ENCODE measurements around the gene MAPK8IP3.
A peak's percentile ranks its signal among the peaks of the same experiment; 100 is the strongest.
"Not testable (repeated sequence)": the region's sequence is repeated elsewhere in the genome, so short reads cannot be mapped to it uniquely, and the experiment has no call there.

Gene MAPK8IP3

DNA sequence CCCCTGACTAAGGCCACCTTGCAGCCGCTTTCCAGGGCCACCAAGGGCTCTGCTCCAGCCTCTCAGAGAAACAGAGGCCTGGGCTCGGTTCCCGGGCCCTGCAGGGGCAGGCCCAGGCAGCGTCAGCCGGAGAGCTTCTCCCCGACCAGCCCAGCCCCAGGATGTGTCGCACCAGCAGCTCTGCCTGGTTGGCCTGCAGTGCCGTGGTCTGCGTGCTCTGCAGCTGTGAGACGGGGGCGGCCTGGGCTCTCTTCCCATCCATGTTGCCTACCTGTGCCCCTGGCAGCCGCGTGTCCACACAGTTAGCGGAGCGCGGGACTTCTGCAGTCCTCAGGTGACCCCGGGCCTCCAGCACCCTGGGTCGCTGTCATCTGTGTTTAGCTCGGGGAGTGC, 82.7 kb downstream of the MAPK8IP3 start:
- DNase-seq = peak; percentile 41

DNA sequence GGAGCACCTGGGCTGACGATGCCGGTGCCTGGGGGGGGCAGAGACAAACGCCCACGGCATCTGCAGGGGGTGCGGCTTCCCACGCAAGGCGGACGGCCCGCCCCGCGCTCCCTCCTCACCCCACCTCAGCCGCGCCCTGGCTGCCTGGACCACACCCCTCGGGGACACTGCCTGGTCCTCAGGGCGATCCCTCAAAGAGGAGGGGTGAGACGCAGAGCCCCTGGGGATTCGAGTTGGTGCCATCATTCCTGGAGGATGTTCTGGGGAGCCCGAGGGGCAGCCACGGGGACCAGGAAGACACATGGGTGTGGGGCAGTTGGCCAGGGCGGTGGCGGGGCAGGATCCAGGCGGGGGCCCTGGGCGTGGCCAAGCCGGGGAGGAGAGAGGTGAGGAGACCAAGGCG, 83.6 kb downstream of the MAPK8IP3 start:
- no peak for DNase-seq

DNA sequence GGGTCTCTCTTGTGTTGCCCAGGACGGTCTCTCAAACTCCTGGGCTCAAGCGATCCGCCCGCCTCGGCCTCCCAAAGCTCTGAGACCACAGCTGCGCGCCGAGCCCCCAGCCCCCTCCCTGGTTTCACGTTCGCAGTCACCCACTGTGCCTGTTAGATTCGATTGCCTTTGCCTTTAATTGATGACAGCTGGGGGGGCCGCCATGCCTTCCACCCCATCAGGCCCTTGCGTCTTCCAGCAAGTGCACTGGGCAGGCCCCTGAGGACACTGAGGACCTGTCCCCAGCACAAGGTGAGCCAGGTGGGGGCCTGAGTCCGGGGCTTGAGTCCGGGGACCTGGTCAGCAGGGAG, 84.2 kb downstream of the MAPK8IP3 start:
- no peak for DNase-seq

DNA sequence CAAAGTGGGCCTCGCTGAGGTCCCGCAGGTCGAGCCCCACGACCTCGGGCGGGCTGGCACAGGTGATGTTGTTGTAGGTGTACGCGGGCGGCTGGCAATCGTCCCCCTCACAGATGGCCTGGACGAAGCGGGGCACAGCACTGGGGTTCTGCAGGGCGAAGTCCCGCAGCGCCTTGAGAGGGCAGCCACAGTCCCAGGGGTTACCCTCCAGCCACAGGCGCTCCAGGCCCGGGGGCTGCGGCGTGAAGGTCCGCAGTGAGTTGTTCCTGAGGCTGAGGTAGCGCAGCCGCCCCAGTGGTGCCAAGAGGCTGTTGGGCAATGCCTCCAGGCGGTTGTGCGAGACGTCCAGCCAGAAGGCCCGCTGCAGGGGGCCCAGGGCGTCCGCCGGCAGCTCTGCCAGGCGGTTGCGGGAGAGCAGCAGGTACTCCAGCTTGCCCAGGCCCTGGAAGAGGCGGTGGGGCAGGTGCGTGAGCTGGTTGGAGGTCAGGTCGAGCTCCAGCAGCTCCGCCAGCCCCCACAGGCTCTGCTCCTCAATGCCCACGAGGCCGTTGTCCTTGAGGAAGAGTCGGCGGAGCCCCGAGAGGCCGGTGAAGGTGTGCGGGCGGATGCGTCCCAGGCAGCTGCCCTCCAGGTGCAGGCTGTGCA, 84.7 kb downstream of the MAPK8IP3 start:
- no peak for DNase-seq

DNA sequence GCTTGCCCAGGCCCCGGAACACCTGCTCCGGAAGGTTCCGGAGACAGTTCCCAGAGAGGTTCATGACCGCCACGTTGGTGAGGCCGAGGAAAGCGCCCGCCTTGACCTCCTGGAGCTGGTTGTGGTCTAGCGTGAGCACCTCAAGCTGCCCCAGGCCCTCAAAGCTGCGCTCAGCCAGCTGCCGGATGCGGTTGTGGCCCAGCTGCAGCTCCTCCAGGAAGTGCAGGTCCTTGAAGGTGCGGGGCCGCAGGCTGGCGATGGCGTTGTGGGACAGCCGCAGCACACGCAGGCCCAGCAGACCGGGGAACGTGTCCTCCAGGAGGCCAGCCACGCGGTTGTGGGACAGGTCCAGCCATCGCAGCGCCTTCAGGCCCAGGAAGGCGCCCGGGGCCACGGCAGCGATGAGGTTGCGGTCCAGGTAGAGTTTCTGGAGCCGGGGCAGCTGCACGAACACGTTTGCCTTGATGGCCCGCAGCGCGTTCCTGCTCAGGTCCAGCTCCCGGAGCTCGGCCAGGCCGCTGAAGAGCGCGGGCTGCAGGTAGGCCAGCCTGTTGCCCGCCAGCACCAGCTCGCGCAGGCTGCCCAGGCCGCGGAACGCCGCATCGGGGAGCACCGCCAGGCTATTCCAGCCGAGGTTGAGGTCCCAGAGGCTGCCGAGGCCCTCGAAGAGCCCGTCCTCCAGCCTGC, 85.4 kb downstream of the MAPK8IP3 start:
- DNase-seq = no peak

DNA sequence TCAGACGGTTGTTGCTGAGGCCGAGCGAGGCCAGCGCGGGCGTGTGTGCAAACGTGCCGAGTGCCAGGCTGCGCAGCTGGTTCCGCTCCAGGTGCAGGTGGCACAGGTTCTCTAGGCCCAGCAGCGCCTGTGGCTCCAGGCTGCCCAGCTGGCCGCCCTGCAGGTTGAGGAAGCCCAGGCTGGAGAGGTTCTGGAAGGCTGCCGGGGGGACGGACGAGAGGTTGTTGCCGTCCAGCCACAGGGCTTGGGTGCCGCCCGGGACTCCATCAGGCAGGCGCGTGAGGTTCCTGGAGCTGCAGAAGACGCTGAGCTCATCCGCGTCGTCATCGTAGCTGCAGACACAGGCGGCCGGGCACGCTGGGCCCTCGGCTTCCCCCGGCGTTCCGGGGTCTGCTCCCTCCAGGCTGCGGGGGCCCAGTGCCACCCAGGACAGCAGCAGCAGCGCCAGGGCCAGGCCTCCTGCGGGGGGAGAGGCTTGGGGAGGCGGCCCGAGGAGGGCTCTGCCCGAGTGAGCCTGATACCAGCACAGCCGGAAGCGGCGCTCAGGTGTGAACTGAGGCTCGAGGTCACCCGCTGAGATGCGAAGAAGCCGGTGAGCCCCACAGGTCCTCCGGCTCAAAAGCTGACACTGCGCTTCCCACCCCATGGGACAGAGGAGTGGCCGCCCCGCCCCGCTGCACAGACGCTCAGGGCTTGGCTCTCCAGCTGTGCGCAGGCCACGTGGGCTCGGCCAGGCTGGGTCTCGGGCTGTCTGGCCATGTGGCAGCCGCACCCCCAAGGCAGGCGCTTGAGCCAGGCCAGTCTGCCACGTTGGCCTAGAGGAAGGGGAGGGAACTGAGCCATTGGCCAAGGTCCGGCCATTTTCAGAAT, 86.2 kb downstream of the MAPK8IP3 start:
- no peak for DNase-seq

DNA sequence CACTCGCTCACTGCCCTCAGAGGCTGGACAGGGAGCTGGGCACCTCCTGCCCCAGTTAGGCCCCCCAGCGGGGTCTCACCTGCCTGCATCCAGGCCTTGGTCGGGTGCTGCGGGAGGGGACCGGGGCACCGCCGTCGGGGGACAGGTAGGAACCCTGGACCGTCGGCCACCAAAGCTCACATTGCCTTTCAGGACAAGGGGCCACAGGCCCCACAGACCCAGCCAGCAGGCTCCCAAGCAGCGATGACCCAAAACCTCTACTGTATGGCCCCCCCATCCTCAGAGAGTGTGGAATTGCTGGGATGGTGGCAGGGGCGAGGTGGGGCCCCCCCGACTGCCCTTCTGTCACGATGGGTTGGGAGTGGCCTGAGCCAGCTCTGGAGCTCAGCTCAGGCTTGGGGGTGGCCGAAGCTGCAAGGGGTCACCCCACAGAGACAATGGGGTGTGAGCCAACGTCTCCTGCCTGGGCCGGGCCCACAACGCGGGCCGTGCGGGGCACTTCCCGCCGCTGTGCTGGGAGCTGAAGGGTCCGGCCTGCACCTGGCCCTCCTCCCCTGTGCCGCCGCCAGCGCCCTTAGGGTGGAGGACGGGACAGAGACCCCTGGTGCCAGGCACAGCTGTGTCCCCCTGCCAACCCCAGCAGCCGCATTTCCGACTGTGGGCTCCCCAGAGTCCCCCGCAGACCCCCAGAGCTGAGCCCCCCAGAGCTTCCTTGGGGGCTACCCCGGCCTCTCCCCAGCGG, 87.0 kb downstream of the MAPK8IP3 start:
- DNase-seq = no peak

DNA sequence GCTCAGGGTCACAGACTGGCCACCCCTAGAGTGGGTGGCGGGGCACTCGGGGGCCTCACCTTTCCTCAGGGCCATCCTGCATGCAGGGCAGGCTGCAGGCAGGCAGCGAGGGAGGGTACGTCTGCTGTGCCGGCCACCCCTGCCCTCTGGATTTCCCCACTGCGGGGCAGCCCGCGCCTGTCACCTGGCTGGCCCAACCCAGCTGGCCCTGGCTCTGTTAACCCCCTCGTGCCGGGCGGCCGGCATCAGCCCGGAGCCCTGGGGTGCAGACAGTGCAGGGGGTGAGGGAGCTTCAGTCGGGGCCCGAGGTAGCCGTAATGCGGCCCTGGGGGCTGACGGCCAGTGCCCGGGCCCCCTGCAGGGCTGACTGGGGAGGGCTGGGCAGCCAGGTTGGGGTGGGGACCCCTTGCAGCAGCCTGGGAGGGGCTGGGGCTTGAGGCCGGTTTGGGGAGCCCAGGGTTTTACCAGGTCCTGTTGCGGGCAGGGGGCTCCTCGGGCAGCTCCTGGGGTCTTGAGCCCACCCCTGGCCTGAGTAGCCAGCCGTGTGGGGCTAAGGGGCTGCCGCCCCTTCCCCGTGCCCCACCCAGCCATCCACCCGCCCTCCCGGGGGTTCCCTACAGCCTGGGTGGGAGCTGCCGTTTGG, 87.7 kb downstream of the MAPK8IP3 start, which contains the start of gene IGFALS:
TSS of gene IGFALS (minus strand) at position 128 of the 643 bp plus-strand sequence. CDS start at position 75, 53 bp downstream.
- no peak for DNase-seq

DNA sequence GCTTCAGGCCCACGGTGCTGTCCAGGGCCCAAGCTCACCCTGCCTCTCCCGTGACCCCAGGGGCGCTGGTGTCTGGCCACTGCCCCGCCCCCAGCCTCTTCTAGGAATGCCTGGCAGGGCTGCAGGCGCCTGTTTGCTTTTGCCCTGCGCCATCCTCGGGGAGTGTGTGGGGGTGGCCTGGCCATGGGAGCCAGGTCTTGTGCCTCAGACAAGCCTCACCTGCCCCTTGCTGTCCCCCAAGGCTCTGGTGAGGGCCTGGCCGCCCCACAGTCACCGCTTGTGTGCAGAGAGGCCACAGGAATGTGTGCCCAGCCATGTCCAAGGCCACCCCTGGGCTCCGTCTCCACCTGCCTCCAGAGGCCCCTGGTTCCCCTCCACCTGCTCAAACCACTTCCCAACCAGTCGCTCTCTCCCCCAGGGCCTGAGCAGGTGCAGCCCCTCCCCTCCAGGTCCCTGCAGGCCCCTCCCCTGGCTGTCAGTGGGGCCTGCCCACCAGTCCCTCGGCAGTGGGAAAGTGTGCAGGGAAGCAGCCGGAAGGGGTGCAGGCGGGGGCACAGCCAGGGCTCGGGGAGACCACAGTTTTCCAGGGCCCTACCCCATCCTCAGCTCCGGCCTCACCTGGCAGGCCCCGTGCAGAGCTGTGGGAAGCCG, 88.4 kb downstream of the MAPK8IP3 start:
- no peak for DNase-seq

DNA sequence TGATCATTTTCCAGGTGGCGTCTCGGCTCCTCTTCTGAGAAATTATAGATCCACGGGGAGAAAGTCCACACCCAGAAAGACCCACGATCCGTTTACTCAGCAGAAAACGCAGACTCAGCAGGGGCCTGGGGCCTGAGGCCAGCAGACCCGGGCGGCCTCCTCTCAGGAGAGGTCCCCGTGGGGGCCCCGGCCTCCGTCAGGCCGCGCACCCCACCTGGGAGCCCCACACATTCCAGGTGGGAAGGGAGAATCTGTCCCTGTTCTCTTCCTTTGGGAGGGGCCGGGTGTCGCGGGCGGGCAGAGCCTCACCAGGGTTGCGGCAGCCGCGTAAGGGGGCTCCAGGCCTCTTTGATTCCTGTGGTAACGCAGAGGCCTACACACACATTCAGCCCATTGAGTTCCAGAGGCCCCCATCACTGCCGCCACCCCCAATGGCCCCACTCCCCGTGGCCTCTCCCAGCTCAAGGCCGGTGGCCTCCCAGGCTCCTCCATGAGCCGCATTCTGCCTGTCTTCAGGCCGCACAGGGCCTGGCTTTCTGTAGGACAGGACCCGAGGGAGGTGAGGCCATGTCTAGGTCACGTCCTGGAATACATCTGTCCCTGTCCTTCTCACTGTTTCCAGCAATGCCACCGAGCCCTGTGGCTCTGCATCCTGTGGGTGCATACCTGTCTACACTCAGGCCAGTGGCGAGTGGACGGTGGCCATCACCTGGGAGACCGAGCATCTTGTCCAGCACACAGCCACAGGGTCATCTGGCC, 89.1 kb downstream of the MAPK8IP3 start:
- DNase-seq = no peak

DNA sequence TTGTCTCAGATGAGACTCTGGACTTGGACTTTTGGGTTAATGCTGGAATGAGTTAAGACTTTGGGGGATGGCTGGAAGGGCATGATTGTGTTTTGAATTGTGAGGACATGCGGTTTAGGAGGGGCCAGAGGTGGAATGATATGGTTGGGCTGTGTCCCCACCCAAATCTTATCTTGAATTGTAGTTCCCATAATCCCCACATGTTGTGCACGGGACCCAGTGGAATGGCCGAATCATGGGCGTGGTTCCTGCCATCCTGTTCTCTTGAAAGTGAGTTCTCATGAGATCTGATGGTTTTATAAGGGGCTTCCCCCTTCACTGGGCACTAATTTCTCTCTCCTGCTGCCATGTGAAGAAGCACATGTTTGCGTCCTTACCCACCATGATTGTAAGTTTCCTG, 93.3 kb downstream of the MAPK8IP3 start:
- not testable (repeated sequence) for DNase-seq

DNA sequence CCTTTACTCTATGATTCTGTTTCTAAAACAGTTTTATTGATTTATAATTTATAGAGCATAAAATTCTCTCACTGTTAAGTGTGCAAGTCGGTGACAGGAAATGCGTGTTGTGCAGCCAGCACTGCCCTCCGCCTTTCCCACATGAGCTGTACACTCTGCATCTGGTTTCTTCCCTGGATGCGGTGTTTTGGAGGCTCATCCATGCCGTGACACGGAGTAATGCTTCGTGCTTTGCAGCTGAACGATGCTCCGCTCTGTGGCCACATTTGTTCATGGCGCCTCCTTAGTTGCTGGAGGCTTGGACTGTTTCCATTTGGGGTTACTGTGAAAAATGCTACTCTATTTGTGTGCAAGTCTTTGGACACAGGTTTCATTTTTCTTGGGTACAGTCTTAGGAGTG, 94.7 kb downstream of the MAPK8IP3 start:
- no peak for DNase-seq

DNA sequence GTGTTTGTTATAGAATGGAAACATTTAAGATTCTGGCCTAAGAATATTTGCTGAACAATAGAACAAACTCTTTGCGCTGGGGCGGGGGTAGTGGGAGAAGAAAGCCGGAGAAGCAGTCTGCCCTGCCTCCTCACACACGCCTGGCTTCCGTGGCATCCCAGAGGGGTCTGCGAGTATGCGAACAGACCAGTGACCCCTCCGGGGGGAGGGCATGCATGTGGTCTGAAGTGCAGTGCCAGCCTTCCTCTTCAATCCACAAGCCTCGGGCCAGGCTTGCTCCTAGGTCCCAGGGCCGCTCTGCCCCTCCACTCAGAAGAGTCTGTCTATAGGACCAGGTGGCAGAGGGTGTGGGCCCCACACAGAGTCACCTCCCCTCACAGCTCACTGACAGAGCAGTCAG, 101.6 kb downstream of the MAPK8IP3 start:
- DNase-seq = no peak

DNA sequence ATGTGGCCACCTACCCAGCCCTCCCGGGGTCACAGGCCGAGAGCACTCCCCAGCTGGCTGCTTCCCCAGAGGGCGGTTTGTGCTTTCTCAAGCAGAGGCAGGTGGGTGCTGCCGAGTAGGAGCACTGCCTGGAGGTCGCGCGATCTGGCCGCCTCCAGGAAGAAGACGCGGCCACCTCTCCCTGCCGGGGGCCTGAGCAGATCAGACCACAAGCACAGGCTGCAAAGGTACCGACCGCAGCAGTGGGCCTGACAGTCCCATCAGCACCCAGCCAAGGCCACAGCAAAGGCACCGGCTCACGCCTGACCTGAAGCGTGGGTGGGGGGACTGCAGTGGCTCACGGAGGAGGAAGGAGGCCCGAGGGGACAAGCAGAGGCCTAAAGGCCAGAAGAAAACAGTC, 102.7 kb downstream of the MAPK8IP3 start:
- no peak for DNase-seq

DNA sequence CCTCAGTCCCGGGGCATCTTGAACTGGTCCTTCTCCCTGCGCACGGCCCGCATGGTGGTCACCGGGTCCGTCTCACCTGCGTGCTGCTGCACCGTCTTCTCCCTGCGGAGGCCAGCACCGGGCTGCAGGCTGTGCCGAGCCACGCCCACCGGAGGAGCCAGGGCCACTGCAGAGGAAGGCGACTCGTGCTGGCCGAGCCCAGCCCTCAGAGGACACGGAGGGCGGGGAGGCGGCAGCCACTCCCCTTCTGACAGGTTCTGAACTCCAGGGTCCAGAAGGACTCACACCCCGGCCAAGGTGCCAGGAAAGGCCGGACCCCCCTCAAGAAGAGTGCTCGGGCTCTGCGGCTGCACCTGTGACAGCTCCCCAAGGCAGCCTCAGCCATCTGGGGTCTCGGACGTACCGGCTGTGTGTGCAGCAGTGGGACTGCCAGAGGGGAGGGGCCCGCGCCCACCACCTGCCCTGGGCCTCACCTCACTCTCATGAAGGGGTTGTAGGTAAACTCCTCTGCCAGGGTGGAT, 103.3 kb downstream of the MAPK8IP3 start:
- no peak for DNase-seq

DNA sequence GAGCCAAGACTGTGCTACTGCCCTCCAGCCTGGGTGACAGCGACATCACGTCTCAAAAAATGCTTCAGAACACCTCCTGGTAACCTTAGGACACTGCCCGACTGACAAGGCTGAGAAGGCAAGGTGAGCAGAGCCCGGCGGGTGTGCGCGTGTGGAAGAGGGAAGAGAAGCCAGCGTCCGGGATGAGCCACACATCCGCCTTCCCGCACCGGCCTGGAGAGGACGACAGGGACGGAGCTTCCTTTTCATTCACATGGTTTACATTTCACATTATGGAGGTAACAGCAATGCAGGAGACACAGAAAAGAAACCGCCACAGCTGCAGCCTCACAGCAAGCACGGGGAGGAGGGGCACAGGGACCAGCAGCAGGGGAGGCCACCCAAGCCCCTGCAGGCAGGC, 104.1 kb downstream of the MAPK8IP3 start:
- no peak for DNase-seq

DNA sequence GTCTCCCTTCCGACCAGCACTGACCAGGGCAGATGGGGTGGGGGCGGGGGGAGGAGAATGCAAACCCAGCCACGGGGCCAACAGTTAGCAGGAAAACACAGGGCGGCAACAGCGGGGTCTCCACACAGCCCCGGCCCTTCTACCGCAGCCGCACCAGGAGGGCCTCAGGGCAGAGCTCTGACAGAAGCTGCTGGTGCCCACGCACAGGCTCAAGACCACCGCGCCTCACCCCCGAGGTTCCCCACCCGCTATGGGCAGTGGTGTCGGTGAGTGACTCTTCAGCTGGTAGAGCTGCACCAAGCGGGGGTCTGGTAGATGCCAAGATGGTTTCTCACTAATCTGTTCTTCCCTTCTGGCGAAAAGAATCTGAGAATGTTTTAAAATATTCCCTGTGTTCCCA, 104.5 kb downstream of the MAPK8IP3 start:
- DNase-seq = no peak

DNA sequence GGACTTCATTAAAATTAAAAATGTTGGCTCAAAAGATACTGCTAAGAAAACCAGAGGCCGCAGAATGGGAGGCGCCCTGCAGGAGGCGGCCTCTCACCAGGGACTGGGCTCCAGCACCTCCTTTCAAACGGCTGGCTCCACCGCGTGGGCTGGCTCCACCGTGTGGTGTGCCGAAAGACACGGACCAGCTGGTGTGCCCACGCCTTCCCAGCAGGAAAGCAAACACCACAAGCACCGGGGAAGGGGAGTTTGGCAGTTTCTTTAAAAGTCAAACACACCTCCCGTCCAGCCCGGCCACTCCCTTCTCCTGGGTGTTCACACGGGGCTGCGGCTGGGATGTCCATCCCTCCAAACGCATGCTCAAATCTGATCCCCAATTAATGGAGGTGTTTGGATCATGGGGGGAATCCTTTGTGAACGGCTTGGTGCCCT, 106.8 kb downstream of the MAPK8IP3 start:
- peak; percentile 61 for DNase-seq

DNA sequence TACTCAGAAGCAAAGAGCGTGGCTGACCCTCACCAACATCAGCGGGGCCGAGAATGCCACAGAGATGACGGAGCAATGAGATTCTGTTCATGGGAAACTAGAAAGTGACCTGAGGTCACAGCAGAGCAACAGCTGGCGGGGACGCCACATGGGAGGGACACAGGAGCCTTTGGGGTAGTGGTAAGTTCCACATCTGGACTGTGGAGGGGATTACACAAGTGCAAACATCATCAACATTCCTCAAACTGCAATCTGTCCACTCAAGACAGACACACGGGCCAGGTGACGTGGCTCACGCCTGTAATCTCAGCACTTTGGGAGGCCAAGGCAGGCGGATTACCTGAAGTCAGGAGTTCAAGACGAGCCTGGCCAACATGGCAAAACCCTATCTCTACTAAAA, 109.5 kb downstream of the MAPK8IP3 start:
- no peak for DNase-seq

DNA sequence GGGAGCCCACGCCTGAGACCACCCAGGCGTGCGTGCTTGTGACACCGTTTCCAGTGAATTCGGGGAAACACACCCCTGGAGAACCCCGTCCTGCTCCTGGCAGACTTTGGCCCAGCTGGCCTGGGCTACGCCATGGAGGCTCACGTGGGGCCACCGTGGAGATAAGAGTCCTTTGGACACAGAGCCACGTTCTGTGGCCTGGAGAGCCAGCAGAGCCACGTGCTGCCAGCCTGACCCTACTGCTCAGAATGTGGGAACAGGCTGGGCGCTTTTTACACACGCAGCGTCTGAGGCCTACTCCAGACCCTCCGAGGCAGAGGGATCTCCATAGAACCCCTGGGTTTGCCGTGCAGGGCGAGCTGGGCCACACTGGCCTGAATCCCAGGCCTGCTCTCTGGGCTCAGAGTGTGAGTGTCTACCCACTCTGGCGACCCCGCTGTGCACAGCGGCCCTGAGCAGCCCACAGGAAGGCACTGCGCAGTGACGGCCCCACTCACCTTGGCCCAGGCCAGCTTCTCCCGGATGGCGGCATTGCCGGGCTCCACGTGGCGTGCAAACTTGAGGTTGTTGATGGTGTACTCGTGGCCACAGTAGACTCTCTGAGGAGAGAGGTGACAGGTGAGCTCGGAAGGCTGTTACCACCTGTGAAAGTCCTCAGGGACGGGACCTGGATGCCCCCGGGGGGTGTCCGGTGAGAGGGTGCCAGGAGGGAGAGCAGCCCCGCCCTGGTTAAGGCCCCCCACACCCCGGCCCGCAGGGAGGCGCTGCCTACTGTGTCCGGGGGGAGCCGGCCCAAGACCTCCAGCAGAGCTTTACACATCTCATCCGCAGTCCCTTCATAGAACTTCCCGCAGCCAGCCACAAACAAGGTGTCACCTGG, 110.6 kb downstream of the MAPK8IP3 start:
- DNase-seq = no peak

Measured in right forelimb (tissue), 1 donor.